GM21576 (cell line): ENCODE measurements around the gene STPG4.

Experiments used
- ATAC-seq: cut with Tn5 transposase; IDR thresholded peaks from one replicate; pipeline ENCODE4 v1.9.1; 2021; ENCODE audit warnings: mild to moderate bottlenecking, moderate library complexity; ENCODE audit not compliant: unreplicated experiment

The STPG4 gene

DNA sequence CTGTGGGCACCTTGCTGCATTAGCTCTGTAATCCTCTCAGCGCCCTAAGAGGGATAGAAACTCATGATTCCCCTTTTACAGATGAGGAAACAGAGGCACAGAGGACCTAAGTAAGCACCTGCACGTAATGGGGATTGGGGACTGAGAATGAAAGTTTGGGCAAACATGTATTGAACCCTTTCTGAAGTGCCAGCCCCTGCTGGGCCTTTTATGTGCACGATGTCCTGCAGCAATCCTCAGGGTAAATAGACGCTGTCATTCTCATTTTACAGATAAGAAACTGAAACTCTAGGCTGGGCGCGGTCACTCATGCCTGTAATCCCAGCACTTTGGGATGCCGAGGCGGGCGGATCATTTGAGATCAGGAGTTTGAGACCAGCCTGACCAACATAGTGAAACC is 117.4 kb downstream of the STPG4 start:
- no peak for ATAC-seq
